Endodermal cell (in vitro differentiated cells): ENCODE measurements around the gene RNF227. TPM values are rescaled to one million over a fixed set of nuclear protein-coding genes. Genes with fewer than 3 reads are reported as not detected.

Experiments used
- DNase-seq: peaks from one replicate; pipeline ENCODE4 v3.0.0-alpha.2; 2017
- H3K27ac ChIP-seq: 2 replicates; pipeline ENCODE4 v1.5.1; 2013; ENCODE audit warnings: mild to moderate bottlenecking, low read depth, low read length, moderate library complexity
- H3K27me3 ChIP-seq: 2 replicates; pipeline ENCODE4 v1.6.1; 2013; ENCODE audit warnings: mild to moderate bottlenecking, low read length, moderate library complexity; ENCODE audit not compliant: insufficient read depth, control insufficient read depth, poor library complexity, severe bottlenecking
- H3K36me3 ChIP-seq: 2 replicates; pipeline ENCODE4 v1.7.0; 2013; ENCODE audit warnings: mild to moderate bottlenecking, low read length, moderate library complexity; ENCODE audit not compliant: control insufficient read depth, insufficient read depth
- H3K4me1 ChIP-seq: one replicate; pipeline ENCODE4 v1.7.0; 2013; ENCODE audit warnings: low read length; ENCODE audit not compliant: control insufficient read depth, insufficient read depth
- H3K4me3 ChIP-seq: 2 replicates; pipeline ENCODE4 v1.5.1; 2013; ENCODE audit warnings: mild to moderate bottlenecking, low read length, moderate library complexity
- H3K9ac ChIP-seq: 2 replicates; pipeline ENCODE4 v1.6.1; 2013; ENCODE audit warnings: mild to moderate bottlenecking, low read length, moderate library complexity; ENCODE audit not compliant: poor library complexity, severe bottlenecking; ENCODE audit errors: extremely low read depth
- H3K9me3 ChIP-seq: 2 replicates; pipeline ENCODE4 v1.6.1; 2013; ENCODE audit warnings: mild to moderate bottlenecking, low read length, moderate library complexity; ENCODE audit not compliant: control insufficient read depth
- H3K27ac Mint-ChIP-seq: 2 replicates; pipeline ENCODE4 v1.8.0; 2020; ENCODE audit warnings: mixed read lengths
- H3K27me3 Mint-ChIP-seq: 2 replicates; pipeline ENCODE4 v1.8.0; 2021; ENCODE audit warnings: mild to moderate bottlenecking, mixed read lengths; ENCODE audit not compliant: insufficient read depth
- H3K36me3 Mint-ChIP-seq: 2 replicates; pipeline ENCODE4 v1.8.0; 2020; ENCODE audit warnings: low read depth, mixed read lengths
- H3K4me1 Mint-ChIP-seq: 2 replicates; pipeline ENCODE4 v1.8.0; 2020; ENCODE audit warnings: mixed read lengths
- H3K4me3 Mint-ChIP-seq: 2 replicates; pipeline ENCODE4 v1.8.0; 2020; ENCODE audit warnings: mild to moderate bottlenecking, moderate library complexity, mixed read lengths
- H3K9me3 Mint-ChIP-seq: 2 replicates; pipeline ENCODE4 v1.8.0; 2020; ENCODE audit warnings: mild to moderate bottlenecking, mixed read lengths
- WGBS, 2 experiments: methylation state at CpG; one replicate each; pipeline versions ENCODE4 v1.1.5 to v1.1.7; 2013; ENCODE audit warnings: missing lambda C conversion rate in 2 of 2, mixed read lengths in 1 of 2; ENCODE audit not compliant: insufficient coverage in 1 of 2, insufficient read length in 1 of 2; 5-methylcytosine and 5-hydroxymethylcytosine counted together
- total RNA-seq, 2 donors: library from RNA; stranded (reverse); fragmentation: NEBNext Ultra II Directional in 1 of 2; extraction: Animal tissue kit (Norgen Biotek cat#: 25700) in 1 of 2; gene quantifications; 2 replicates in 1 of 2; 3 replicates in 1 of 2; pipeline ENCODE4 v1.2.1, GENCODE V29; 2021
- TF ChIP-seq, protein P1 (sequence below): fragments of 200-600 bp; sonication (generic); conservative IDR thresholded peaks from 2 replicates; pipeline ENCODE4 v1.5.0; 2021; ENCODE audit warnings: antibody characterized with exemption, mild to moderate bottlenecking

Gene RNF227
- total RNA-seq, 2 donors from 2014 or later = 1.1 to 1.6 TPM

DNA sequence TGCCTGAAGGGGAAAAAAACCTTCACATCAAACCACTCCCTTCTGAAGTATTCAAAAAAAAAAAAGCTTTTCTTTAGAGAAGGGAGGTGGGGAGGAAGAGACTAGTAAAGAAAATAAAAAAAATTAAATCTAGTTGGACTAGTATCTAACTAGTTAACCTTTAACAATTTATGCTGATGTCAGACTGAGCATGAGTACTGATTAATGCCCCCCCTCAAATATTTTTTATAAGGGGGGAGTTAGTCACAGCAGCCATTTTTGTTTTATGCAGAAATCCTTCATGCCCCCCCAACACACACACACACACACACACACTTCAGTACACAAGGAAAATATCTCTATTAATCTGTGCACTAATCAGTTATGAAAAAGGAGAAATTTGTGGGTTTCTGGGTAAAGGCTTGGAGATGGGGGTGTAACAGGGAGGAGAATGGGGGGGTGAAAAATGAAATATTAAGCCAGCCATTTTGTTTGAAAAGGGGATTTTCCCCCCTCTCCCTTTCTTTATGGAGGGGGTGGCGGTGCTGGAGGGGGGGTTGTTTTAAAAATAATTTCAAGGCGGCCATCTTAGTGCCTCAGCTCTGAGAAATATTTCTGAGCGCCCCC is 32.2 kb downstream of the RNF227 start:
- H3K27ac ChIP-seq = no peak overlapping the region
- no peaks in the 10 kb centered on the region for H3K9me3 ChIP-seq
- TF ChIP-seq, protein P1, sequence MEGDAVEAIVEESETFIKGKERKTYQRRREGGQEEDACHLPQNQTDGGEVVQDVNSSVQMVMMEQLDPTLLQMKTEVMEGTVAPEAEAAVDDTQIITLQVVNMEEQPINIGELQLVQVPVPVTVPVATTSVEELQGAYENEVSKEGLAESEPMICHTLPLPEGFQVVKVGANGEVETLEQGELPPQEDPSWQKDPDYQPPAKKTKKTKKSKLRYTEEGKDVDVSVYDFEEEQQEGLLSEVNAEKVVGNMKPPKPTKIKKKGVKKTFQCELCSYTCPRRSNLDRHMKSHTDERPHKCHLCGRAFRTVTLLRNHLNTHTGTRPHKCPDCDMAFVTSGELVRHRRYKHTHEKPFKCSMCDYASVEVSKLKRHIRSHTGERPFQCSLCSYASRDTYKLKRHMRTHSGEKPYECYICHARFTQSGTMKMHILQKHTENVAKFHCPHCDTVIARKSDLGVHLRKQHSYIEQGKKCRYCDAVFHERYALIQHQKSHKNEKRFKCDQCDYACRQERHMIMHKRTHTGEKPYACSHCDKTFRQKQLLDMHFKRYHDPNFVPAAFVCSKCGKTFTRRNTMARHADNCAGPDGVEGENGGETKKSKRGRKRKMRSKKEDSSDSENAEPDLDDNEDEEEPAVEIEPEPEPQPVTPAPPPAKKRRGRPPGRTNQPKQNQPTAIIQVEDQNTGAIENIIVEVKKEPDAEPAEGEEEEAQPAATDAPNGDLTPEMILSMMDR = no peak
- peak overlapping the region; percentile 26 for H3K9ac ChIP-seq
- Mint-ChIP-seq H3K36me3 (peaks cover 3% of the 10 kb centered on the region), H3K4me3 (no peak overlapping the region), H3K4me1 (no peaks in the 10 kb centered on the region), H3K27ac (peak overlapping the region; percentile 52), H3K27me3 (peaks cover 8% of the 10 kb centered on the region), H3K9me3 (no peaks in the 10 kb centered on the region)
- H3K4me3 ChIP-seq = peak overlapping the region; percentile 73
- peak; percentile 20 for DNase-seq
- WGBS, 2 experiments = no CpG with 5 or more reads among the region's 3 CpGs
- H3K36me3 ChIP-seq = peaks cover 31% of the 10 kb centered on the region
- H3K4me1 ChIP-seq = peaks cover 9% of the 10 kb centered on the region
- H3K27me3 ChIP-seq = no peaks in the 10 kb centered on the region

DNA sequence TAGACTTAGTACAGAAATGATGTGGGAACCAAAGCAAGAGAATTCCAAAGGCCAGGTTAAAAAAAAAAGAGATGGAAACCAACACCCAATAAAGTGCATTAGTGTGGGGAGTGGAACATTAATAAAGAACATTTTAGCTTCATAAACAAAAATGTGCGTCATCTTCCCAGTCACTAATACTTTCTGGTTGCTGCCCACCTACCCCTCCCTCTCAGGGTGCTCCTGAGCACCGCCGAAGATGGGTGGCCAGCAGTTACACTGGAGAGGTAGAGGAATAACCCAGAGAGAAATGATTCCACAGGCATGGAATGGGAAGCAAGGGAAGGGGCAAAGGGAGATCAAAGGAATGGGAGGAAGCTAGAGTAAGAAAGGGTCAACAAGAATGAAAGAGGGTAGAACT is 33.5 kb downstream of the RNF227 start:
- H3K27me3 Mint-ChIP-seq = peaks cover 8% of the 10 kb centered on the region
- no peaks in the 10 kb centered on the region for H3K4me1 Mint-ChIP-seq
- TF ChIP-seq, protein P1 = no peak
- Histone ChIP-seq H3K9me3 (no peaks in the 10 kb centered on the region), H3K4me3 (peak overlapping the region; percentile 73), H3K27ac (no peak overlapping the region), H3K36me3 (peaks cover 38% of the 10 kb centered on the region), H3K9ac (no peak overlapping the region), H3K27me3 (no peaks in the 10 kb centered on the region), H3K4me1 (no peaks in the 10 kb centered on the region)
- no peaks in the 10 kb centered on the region for H3K9me3 Mint-ChIP-seq
- peak; percentile 40 for DNase-seq
- peaks cover 3% of the 10 kb centered on the region for H3K36me3 Mint-ChIP-seq
- no peak overlapping the region for H3K27ac Mint-ChIP-seq
- 81% methylated on average over 3 of the region's 3 CpGs; no CpG with 5 or more reads in 1 of the 2 experiments for WGBS, 2 experiments
- H3K4me3 Mint-ChIP-seq = no peak overlapping the region

DNA sequence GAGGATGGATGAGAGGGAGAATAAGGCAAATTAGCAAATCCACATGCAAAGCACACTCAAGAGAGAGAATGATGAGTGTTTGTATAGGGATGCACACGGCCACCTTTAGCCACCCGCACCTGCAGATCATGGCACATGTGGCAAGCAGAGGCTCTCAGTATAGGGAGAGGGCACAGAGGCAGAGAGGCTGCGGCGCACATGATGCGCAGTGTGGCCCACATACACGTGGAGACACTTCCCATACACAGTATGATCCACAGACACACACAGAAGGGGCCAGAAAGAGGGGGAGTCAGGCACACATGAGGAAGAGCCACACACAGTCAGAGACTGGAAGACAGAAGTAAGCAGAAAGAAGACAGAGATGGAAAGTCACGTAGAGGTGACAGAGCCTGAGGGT is 34.0 kb downstream of the RNF227 start:
- no peaks in the 10 kb centered on the region for H3K9me3 ChIP-seq
- H3K27ac ChIP-seq = no peak overlapping the region
- peaks cover 44% of the 10 kb centered on the region for H3K36me3 ChIP-seq
- TF ChIP-seq, protein P1 = no peak
- H3K9ac ChIP-seq = no peak overlapping the region
- Mint-ChIP-seq H3K4me3 (no peak overlapping the region), H3K4me1 (no peaks in the 10 kb centered on the region), H3K27me3 (peaks cover 8% of the 10 kb centered on the region), H3K36me3 (peaks cover 5% of the 10 kb centered on the region), H3K27ac (no peak overlapping the region), H3K9me3 (no peaks in the 10 kb centered on the region)
- H3K4me3 ChIP-seq = no peak overlapping the region
- H3K27me3 ChIP-seq = no peaks in the 10 kb centered on the region
- peak; percentile 37 for DNase-seq
- H3K4me1 ChIP-seq = no peaks in the 10 kb centered on the region
- 88 to 98% methylated on average over 2 to 7 of the region's 7 CpGs for WGBS, 2 experiments
